Hepatocyte (in vitro differentiated cells): Measurements from ENCODE around the gene NUTM2B. TPM values are rescaled to one million over a fixed set of nuclear protein-coding genes. Genes with fewer than 3 reads are reported as not detected.
"Not testable (repeated sequence)": the region's sequence is repeated elsewhere in the genome, so short reads cannot be mapped to it uniquely, and the experiment has no call there.

Experiments used
- DNase-seq: peaks from one replicate; pipeline ENCODE4 v3.0.0-alpha.2; 2016; ENCODE audit warnings: low spot score
- H2AFZ ChIP-seq: fragments of 200-600 bp; sonication (generic); 2 replicates; pipeline ENCODE4 v1.6.0; 2016; ENCODE audit warnings: antibody characterized with exemption, mild to moderate bottlenecking
- H3K27ac ChIP-seq: fragments of 200-600 bp; sonication (generic); 2 replicates; pipeline ENCODE4 v1.5.1; 2016; ENCODE audit warnings: mild to moderate bottlenecking
- H3K27me3 ChIP-seq: fragments of 200-600 bp; sonication (generic); 2 replicates; pipeline ENCODE4 v1.6.1; 2016
- H3K36me3 ChIP-seq: fragments of 200-600 bp; sonication (generic); replicated peaks from 2 replicates; pipeline ENCODE4 v1.5.1; 2016; ENCODE audit warnings: low read depth; ENCODE audit not compliant: insufficient read depth
- H3K4me1 ChIP-seq: fragments of 200-600 bp; sonication (generic); 2 replicates; pipeline ENCODE4 v1.5.1; 2016; ENCODE audit warnings: mild to moderate bottlenecking, moderate library complexity; ENCODE audit not compliant: insufficient read depth
- H3K4me2 ChIP-seq: fragments of 200-600 bp; sonication (generic); 2 replicates; pipeline ENCODE4 v1.6.0; 2016
- H3K4me3 ChIP-seq: fragments of 200-600 bp; sonication (generic); 2 replicates; pipeline ENCODE4 v1.5.1; 2016; ENCODE audit warnings: mild to moderate bottlenecking
- H3K79me2 ChIP-seq: fragments of 200-600 bp; sonication (generic); 2 replicates; pipeline ENCODE4 v1.6.0; 2017; ENCODE audit warnings: mild to moderate bottlenecking
- H3K9me2 ChIP-seq: fragments of 200-600 bp; sonication (generic); replicated peaks from 2 replicates; pipeline ENCODE4 v1.6.0; 2017; ENCODE audit warnings: mild to moderate bottlenecking; ENCODE audit not compliant: insufficient read depth
- H3K9me3 ChIP-seq: fragments of 200-600 bp; sonication (generic); 2 replicates; pipeline ENCODE4 v1.5.1; 2016; ENCODE audit warnings: low read depth, mild to moderate bottlenecking
- H4K20me1 ChIP-seq: fragments of 200-600 bp; sonication (generic); 2 replicates; pipeline ENCODE4 v1.6.0; 2016; ENCODE audit warnings: mild to moderate bottlenecking; ENCODE audit not compliant: insufficient read depth, poor library complexity, severe bottlenecking
- WGBS: methylation state at CpG from one replicate; pipeline ENCODE4 v1.1.6; 2016; ENCODE audit warnings: low lambda C conversion rate; ENCODE audit errors: missing lambda C conversion rate; 5-methylcytosine and 5-hydroxymethylcytosine counted together
- polyA plus RNA-seq: library from polyadenylated mRNA; unstranded; fragments of >200 nt; fragmentation: Nextera tagmentation; extraction: Ambion mirVana; gene quantifications from 2 replicates; pipeline ENCODE4 v1.2.1, GENCODE V29; 2016
- total RNA-seq: library from RNA; depleted of rRNA; stranded (reverse); fragments of >200 nt; gene quantifications from 2 replicates; pipeline ENCODE4 v1.2.3, GENCODE V29; 2014

The NUTM2B gene, protein sequence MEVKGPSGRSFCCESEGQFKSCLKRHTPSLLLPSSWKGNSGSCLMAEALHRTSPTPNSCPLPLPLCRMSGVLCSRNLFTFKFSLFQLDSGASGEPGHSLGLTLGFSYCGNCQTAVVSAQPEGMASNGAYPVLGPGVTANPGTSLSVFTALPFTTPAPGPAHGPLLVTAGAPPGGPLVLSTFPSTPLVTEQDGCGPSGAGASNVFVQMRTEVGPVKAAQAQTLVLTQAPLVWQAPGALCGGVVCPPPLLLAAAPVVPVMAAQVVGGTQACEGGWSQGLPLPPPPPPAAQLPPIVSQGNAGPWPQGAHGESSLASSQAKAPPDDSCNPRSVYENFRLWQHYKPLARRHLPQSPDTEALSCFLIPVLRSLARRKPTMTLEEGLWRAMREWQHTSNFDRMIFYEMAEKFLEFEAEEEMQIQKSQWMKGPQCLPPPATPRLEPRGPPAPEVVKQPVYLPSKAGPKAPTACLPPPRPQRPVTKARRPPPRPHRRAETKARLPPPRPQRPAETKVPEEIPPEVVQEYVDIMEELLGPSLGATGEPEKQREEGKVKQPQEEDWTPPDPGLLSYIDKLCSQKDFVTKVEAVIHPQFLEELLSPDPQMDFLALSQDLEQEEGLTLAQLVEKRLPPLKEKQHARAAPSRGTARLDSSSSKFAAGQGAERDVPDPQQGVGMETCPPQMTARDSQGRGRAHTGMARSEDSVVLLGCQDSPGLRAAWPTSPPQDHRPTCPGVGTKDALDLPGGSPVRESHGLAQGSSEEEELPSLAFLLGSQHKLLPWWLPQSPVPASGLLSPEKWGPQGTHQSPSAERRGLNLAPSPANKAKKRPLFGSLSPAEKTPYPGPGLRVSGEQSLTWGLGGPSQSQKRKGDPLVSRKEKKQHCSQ
- total RNA-seq (0.20 and 1.1 TPM in 2 replicates), polyA plus RNA-seq (0.08 TPM in 1 of 2 replicates, not detected in the other)

DNA sequence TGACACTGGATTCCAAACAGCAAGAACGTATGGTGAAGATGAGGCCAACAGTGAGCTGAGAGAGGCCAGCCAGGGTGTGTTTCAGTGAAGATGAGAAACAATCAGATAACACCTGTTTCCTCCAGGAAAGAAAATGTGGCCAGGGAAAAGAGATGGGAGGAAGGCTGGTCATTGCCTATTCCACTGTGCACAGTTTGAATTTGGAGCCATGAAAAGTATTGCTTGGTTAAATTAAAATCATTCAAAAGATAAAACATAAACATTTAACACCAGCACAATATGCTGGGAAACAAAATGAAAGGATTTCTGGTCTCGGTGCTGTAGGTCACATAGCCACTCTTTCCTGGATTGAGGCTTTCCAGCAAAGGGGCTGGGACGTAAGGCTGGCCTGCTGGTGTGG is at the start of gene NUTM2B:
Gene NUTM2B (plus strand): TSS at position 301 of the 400 bp plus-strand sequence. CDS start 383 bp downstream, outside the sequence.
- H4K20me1 ChIP-seq, H3K9me3 ChIP-seq, H3K27ac ChIP-seq, H3K9me2 ChIP-seq, H3K4me2 ChIP-seq, H3K4me1 ChIP-seq, H2AFZ ChIP-seq, H3K27me3 ChIP-seq, H3K4me3 ChIP-seq, H3K36me3 ChIP-seq, H3K79me2 ChIP-seq, DNase-seq: not testable (repeated sequence)
- WGBS, result 78% methylated on average over 1 of the region's 3 CpGs

DNA sequence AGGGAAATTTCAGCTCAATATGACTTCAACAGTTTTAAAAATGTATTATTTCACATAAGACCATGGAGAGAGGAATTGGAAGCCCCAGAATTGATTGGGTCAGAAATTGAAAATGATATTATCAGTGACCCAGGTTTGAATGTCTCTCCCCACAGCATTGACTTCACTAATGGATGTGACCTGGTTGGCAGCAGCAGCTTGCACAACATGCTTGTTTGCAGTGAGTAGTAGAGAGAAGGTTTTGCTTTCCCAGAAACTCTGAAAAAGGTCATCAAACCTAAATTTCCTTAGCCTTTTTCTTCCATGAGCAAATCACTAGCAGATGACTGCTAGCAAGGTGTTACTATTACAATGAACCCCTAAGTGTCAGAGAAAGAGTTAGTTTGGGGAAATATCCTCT is 39.7 kb upstream of the NUTM2B start:
- H3K4me2 ChIP-seq, DNase-seq, H3K4me3 ChIP-seq, H4K20me1 ChIP-seq, H3K79me2 ChIP-seq, H3K9me2 ChIP-seq, H3K27me3 ChIP-seq, H3K4me1 ChIP-seq, H3K9me3 ChIP-seq, H3K36me3 ChIP-seq, H2AFZ ChIP-seq, H3K27ac ChIP-seq: not testable (repeated sequence)

DNA sequence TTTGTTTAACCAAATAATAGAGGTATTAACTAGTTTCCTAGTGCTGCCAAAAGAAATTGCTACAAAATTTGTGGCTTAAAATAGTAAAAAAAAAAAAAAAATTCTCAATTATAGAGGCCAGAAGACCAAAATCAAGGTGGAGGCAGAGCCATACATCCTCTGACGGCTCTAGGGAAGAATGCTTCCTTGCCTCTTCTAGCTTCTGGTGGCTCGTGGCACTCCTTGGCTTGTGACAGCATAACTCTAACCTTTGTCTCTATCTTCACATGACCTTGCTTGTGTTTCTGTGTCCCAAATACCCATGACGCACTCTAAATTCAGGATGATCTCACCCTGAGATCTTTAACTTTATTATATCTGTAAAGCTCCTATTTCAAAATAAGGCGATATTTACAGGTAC is 38.3 kb upstream of the NUTM2B start:
- not testable (repeated sequence) for H3K4me1 ChIP-seq, H3K27ac ChIP-seq, H3K9me2 ChIP-seq, DNase-seq, H3K9me3 ChIP-seq, H3K4me2 ChIP-seq, H3K4me3 ChIP-seq, H3K79me2 ChIP-seq, H3K36me3 ChIP-seq, H4K20me1 ChIP-seq, H2AFZ ChIP-seq, H3K27me3 ChIP-seq
- 45% methylated on average over 4 of the region's 4 CpGs for WGBS

DNA sequence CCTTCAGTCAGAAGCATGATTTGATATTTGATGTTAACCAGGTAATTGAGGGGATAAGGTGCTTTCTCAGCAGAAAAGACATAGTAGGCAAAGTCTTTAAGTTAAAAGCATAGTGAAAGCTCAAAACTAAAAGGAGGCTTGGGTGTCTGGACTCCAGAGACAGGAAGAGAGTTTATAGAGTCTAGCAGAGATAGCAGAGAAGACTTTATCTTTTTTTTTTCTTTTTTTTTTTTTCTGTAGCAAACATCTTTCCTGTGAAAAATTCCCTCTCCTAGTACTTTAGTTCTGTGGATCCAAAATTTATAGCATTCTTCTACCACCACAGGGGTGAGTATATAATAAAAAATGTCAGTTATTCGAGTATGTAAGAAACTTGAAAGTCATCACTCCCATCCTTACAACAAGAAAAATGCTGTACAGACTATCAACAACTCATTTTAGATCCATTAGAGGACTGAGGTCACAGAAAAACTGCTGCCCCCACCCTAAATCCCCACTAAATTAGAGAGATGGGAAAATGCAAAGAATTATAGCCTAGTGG is 33.7 kb upstream of the NUTM2B start:
- H2AFZ ChIP-seq, H3K36me3 ChIP-seq, H3K79me2 ChIP-seq, H3K27ac ChIP-seq, DNase-seq, H3K9me2 ChIP-seq, H3K4me1 ChIP-seq, H3K9me3 ChIP-seq, H3K27me3 ChIP-seq, H4K20me1 ChIP-seq, H3K4me3 ChIP-seq, H3K4me2 ChIP-seq: not testable (repeated sequence)
- WGBS, result 40% methylated on average over 1 of the region's 1 CpG

DNA sequence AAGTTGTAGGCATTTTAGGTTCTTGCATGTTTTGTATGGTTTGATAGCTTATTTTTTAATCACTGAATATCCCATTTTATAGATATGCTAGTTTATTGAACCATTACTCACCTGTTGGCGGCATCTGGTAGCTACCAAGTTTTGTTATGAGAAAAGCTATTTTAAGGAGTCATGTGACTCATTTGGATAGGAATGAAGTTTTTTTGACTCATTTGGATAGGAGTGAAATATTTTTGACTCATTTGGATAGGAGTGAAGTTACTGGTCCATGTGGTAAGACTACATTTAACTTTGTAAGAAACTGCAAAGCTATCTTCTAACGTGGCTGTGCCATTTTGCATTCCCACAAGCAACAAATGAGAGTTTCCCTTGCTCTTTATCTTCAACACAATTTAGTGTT is 28.1 kb upstream of the NUTM2B start:
- H3K4me3 ChIP-seq, H3K9me2 ChIP-seq, H3K27ac ChIP-seq, H3K4me1 ChIP-seq, DNase-seq, H4K20me1 ChIP-seq, H2AFZ ChIP-seq, H3K27me3 ChIP-seq, H3K36me3 ChIP-seq, H3K4me2 ChIP-seq, H3K9me3 ChIP-seq, H3K79me2 ChIP-seq: not testable (repeated sequence)
- WGBS, result 78% methylated on average over 2 of the region's 2 CpGs

DNA sequence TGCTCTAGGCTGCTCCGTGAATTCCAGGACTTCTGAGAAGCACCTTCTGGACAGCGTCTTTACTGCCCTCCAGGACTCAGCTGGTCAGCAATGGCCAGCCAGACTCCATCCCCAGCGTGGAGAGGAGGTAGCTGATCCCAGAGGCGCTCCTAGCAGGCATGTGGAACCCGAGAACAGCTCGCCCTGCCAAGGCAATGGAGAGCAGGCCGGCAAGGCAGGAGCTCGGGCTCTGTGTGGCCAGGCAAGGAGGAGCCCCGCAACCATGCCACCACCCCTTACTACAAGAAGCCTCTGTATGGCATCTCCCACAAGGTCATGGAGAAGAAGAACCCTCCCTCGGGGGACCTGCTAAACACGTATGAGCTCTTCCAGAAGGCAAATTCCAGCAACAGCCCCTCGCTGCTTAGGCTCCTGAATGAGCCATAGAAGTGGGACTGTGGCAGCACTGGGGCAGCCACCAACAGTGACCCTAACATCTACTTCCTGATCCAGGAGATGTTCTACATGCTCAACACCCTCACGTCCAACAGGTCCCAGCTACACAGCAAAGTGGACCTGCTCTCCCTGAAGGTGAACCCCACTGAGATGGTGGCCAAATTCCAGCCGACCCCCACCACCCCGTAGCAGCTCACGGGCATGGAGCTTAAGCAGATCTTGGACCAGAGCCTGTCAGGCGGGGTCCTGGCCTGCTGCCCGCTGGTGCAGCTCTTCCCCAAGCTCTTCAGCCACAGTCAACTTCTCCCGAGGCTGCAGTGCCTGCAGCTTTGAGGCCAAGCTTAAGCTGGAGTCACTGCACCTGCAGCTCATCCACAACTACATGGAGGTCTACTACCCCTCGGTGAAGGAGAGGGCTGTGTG is 19.8 kb upstream of the NUTM2B start:
- H3K4me3 ChIP-seq, H3K4me1 ChIP-seq, H2AFZ ChIP-seq, DNase-seq, H3K9me2 ChIP-seq, H3K4me2 ChIP-seq, H4K20me1 ChIP-seq, H3K36me3 ChIP-seq, H3K9me3 ChIP-seq, H3K79me2 ChIP-seq, H3K27me3 ChIP-seq, H3K27ac ChIP-seq: not testable (repeated sequence)
- WGBS, result 96% methylated on average over 20 of the region's 20 CpGs

DNA sequence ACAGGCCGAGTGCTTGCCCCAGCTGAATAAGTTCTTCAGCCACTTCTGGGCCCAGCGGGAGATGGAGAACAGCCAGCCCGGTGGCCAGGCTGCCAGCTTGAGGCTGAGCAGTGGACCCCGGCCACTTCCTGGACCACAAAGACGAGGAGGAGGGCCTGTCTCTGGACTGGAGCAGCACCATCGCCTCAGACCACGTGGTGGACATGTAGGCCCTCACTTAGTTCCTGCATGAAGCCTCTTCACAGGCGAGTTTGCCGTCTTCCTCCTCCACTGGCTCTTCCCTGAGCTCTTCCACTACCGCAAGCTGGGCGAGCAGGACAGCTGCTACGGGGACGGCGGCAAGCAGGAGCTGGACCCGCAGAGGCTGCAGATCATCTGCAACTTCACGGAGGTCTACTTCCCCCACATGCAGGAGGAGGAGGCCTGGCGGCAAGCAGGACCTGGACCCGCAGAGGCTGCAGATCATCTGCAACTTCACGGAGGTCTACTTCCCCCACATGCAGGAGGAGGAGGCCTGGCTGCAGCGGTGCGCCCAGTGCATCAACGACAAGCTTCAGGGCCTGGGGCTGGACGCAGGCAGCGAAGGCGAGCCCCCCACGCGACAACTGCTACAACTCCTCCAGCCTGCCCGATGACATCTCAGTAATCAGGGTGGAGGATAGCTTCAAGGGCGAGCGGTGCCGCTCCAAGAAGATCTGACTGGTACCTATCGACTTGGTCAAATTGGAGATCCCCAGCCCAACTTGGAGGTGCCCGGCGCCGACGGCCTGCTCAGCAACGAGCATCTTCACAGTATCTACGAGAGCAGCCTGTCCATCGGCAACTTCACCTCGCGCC is 18.9 kb upstream of the NUTM2B start:
- H3K4me3 ChIP-seq, H4K20me1 ChIP-seq, H3K79me2 ChIP-seq, H2AFZ ChIP-seq, H3K9me2 ChIP-seq, H3K4me1 ChIP-seq, H3K4me2 ChIP-seq, H3K27ac ChIP-seq, DNase-seq, H3K36me3 ChIP-seq, H3K9me3 ChIP-seq, H3K27me3 ChIP-seq: not testable (repeated sequence)
- WGBS, result 97% methylated on average over 41 of the region's 41 CpGs
